Measurements from ENCODE around the gene KCNAB2.

The KCNAB2 gene

DNA sequence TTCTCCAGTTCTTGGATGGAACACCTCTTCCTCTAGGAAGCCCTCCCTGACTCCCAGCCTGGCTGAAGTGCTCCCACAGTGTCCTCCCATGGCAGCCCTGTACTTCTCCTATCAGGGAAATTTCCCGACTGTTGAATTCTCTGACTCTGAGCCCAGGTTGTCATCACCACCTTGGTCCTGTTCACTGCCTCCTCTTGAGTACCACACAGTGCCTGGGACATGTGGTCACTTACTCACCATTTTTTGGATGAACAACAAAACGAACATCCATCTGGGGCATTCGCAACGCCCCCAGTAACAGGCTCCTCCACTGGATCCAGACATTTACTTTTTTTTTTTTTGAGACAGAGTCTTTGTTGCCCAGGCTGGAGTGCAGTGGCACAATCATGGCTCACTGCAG is 97.0 kb downstream of the KCNAB2 start:
- H3K4me1 ChIP-seq: no peaks in the 10 kb centered on the region
- no peaks in the 10 kb centered on the region for H3K36me3 ChIP-seq (ENCODE audit: control insufficient read depth, insufficient read depth, low read length)
- no peak overlapping the region for H2AFZ ChIP-seq
- no peaks in the 10 kb centered on the region for H3K79me2 ChIP-seq
- TF ChIP-seq, protein P1, sequence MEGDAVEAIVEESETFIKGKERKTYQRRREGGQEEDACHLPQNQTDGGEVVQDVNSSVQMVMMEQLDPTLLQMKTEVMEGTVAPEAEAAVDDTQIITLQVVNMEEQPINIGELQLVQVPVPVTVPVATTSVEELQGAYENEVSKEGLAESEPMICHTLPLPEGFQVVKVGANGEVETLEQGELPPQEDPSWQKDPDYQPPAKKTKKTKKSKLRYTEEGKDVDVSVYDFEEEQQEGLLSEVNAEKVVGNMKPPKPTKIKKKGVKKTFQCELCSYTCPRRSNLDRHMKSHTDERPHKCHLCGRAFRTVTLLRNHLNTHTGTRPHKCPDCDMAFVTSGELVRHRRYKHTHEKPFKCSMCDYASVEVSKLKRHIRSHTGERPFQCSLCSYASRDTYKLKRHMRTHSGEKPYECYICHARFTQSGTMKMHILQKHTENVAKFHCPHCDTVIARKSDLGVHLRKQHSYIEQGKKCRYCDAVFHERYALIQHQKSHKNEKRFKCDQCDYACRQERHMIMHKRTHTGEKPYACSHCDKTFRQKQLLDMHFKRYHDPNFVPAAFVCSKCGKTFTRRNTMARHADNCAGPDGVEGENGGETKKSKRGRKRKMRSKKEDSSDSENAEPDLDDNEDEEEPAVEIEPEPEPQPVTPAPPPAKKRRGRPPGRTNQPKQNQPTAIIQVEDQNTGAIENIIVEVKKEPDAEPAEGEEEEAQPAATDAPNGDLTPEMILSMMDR (IDR thresholded peaks at IDR 0.05): no peak
- no peaks in the 10 kb centered on the region for H3K9me3 ChIP-seq (ENCODE audit: control insufficient read depth, low read length)
- no peak overlapping the region for H3K27ac ChIP-seq
- H3K9ac ChIP-seq: no peak overlapping the region
- no peaks in the 10 kb centered on the region for H3K27me3 ChIP-seq (ENCODE audit: control insufficient read depth, insufficient read depth, low read length)
- no peak overlapping the region for H3K4me2 ChIP-seq (ENCODE audit: low read length)
- no peak overlapping the region for H3K4me3 ChIP-seq (ENCODE audit: low read depth, low read length)

DNA sequence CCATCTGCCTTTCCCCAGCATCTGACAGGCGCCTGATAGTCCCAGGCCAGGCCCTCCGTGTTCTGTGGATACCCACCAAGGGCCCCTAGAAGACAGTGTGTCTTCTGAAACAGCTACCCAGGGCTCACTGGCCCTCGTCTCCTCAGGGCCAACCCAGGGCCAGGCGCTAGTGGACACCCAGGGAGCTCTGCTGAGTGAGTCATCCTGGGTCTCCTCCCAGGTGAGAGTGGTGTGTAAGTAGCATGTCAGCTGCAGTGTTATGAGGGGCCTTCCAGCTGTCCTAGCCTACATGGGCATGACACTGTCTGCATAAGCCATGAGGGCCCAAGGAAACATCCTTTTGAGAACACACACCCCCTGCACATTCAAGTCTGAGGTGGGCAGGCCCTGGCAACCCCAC is 97.7 kb downstream of the KCNAB2 start:
- Histone ChIP-seq H3K9me3 (ENCODE audit: control insufficient read depth, low read length) (no peaks in the 10 kb centered on the region), H3K4me3 (ENCODE audit: low read depth, low read length) (no peak overlapping the region), H3K27me3 (ENCODE audit: control insufficient read depth, insufficient read depth, low read length) (no peaks in the 10 kb centered on the region)

DNA sequence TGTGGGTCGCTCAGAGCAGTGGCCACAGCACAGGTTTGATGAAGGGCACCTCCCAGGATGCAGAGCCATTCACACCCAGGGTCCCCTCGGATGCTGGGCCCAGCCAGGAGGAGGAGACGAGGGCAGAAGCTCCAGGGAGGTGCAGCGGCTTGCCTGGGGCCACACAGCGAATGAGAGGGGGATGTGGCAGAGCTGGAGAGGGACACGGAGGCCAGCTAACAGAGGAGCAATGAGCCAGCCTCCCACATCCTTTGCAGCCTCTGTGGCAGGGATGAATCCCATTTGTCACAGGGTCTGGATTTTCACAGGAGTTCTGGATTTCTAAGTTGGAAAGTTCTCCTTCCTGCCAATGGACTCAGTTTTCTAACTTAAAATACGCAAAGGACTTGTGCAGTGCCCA is 98.5 kb downstream of the KCNAB2 start:
- Histone ChIP-seq H3K9ac (no peak overlapping the region), H3K4me3 (ENCODE audit: low read depth, low read length) (no peak overlapping the region), H3K36me3 (ENCODE audit: control insufficient read depth, insufficient read depth, low read length) (no peaks in the 10 kb centered on the region), H3K9me3 (ENCODE audit: control insufficient read depth, low read length) (no peaks in the 10 kb centered on the region), H3K4me1 (no peaks in the 10 kb centered on the region), H2AFZ (no peak overlapping the region), H3K27me3 (ENCODE audit: control insufficient read depth, insufficient read depth, low read length) (no peaks in the 10 kb centered on the region), H3K4me2 (ENCODE audit: low read length) (no peak overlapping the region), H3K79me2 (no peaks in the 10 kb centered on the region), H3K27ac (no peak overlapping the region)
- TF ChIP-seq, protein P1 (IDR thresholded peaks at IDR 0.05): no peak

More for the DNA sequence above, 97.7 kb downstream of the KCNAB2 start:
- Histone ChIP-seq H3K79me2 (no peaks in the 10 kb centered on the region), H3K27ac (no peak overlapping the region), H2AFZ (no peak overlapping the region), H3K36me3 (ENCODE audit: control insufficient read depth, insufficient read depth, low read length) (no peaks in the 10 kb centered on the region), H3K4me1 (no peaks in the 10 kb centered on the region), H3K9ac (no peak overlapping the region), H3K4me2 (ENCODE audit: low read length) (no peak overlapping the region)
- TF ChIP-seq, protein P1 (IDR thresholded peaks at IDR 0.05): no peak

DNA sequence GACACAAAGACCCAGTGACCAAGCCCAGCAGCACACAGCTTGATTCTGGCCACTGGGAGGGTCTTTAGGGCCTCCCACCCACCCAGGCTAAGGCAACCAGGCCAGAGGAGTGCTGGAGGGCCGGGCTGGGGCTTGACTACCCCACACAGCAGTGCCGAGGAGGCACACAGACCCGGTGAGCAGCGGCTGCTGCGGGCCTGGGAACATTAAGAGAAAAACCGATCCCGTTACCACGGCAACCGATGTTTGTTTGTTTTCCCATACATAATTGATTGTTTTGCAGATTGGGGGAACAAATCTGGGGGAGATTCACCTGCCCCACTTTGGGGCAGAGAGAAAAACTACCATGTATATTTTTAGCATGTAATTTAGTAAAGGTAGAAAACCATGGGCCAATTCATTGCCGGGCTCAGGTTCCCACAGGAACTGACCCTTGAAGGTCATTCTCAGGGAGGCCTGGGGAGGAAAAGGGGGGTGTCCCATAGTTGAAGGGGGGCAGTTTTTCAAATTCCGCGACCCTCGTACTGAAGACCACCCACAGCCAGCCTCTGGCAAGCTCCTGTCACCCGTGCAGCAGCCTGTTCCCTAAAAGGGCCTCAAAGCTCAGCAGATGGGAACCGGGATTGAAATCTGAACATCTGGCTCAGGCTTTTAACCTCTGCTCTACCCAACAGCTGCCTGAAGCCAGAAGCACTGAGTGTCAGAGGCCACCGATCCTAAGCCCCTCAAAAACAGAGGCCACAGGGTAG is 99.1 kb downstream of the KCNAB2 start:
- H3K27ac ChIP-seq: no peak overlapping the region
- no peaks in the 10 kb centered on the region for H3K36me3 ChIP-seq (ENCODE audit: control insufficient read depth, insufficient read depth, low read length)
- no peak overlapping the region for H3K4me3 ChIP-seq (ENCODE audit: low read depth, low read length)
- no peak overlapping the region for H3K9ac ChIP-seq
- H3K9me3 ChIP-seq (ENCODE audit: control insufficient read depth, low read length): no peaks in the 10 kb centered on the region
- TF ChIP-seq, protein P1 (IDR thresholded peaks at IDR 0.05): no peak
- H3K79me2 ChIP-seq: no peaks in the 10 kb centered on the region
- H2AFZ ChIP-seq: peak overlapping the region; percentile 53
- H3K4me1 ChIP-seq: no peaks in the 10 kb centered on the region
- no peaks in the 10 kb centered on the region for H3K27me3 ChIP-seq (ENCODE audit: control insufficient read depth, insufficient read depth, low read length)
- H3K4me2 ChIP-seq (ENCODE audit: low read length): no peak overlapping the region

DNA sequence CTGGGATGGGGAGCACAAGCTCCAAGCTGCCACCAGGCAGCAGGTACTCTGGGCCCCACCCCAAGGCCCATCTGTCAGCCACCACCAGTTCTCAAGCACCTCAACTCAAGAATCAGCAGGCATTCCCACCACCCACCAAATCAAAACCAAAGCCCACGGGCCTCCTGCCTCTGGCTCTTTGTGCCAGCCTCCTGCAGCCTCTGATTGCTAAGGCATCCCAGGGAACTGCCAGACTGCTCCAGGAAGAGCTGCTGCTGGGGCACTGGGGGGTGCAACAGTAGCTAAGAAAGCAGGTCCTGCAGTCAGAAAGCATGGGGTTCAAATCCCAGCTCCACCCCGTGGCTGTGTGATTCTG is 99.7 kb downstream of the KCNAB2 start:
- H3K4me2 ChIP-seq (ENCODE audit: low read length): no peak overlapping the region
- no peaks in the 10 kb centered on the region for H3K9me3 ChIP-seq (ENCODE audit: control insufficient read depth, low read length)
- H3K79me2 ChIP-seq: no peaks in the 10 kb centered on the region
- H3K27ac ChIP-seq: no peak overlapping the region
- no peak overlapping the region for H2AFZ ChIP-seq
- no peaks in the 10 kb centered on the region for H3K27me3 ChIP-seq (ENCODE audit: control insufficient read depth, insufficient read depth, low read length)
- TF ChIP-seq, protein P1 (IDR thresholded peaks at IDR 0.05): no peak
- H3K9ac ChIP-seq: no peak overlapping the region
- H3K36me3 ChIP-seq (ENCODE audit: control insufficient read depth, insufficient read depth, low read length): no peaks in the 10 kb centered on the region
- no peak overlapping the region for H3K4me3 ChIP-seq (ENCODE audit: low read depth, low read length)
- no peaks in the 10 kb centered on the region for H3K4me1 ChIP-seq

Data from parathyroid adenoma (tissue), 2 donors.